ENCODE results near the gene THADA.

GRCh38 chr2:43193652-43194120 is 402.2 kb downstream of the THADA start:
- no peak for TF ChIP-seq POLR2A (IDR thresholded peaks at IDR 0.05)
- no peak for TF ChIP-seq EP300 (IDR thresholded peaks at IDR 0.05)
- no peak for TF ChIP-seq CTCF (IDR thresholded peaks at IDR 0.05)
